RPMI8226 (cell line): Measurements from ENCODE around the gene RNF224.
"Not testable (repeated sequence)": the region's sequence is repeated elsewhere in the genome, so short reads cannot be mapped to it uniquely, and the experiment has no call there.

Experiments used
- DNase-seq: peaks from one replicate; pipeline ENCODE4 v3.0.0-alpha.2; 2015

RNF224 gene

GRCh38 chr9:137228968-137229896 is 1.9 kb downstream of the RNF224 start:
- DNase-seq, result no peak

DNA sequence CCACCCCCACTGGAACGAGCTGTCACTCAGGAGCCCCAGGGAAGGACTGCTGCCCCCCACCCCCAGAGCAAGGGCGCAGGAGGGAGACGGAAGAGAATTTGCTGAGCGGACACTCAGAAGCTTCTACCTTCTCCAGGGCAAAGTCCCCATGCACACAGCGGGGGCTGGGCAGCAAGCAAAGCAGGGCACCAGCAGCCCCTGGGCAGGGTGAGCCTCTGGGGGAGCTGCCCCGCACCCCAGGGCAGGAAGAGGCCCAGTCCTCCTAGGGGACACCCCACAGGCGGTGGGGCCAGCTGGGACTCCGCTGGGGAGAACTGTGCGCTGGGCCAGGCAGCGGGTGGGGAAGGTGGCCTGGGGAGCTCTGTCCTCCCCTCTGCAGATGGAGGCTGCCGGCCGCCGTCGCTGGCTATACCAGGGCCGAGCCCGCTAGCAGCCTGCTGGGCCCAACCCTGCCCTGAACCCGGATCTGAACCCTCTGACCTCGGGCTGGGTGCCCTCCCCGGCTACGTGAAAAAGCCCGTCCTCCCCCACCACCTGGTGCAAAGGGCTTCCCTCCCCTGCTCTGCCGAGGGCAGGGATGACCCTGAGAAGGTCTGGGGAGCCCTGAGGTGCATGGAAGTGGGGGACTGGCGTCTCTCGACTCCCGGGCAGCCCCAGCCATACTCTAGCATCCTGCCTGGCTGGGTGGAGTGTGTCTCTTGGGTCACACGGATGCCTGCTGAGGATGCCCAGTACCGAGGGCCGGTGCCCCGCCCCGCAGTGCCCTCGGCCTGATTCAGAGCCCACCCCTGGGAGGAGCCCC is 2.8 kb downstream of the RNF224 start:
- DNase-seq, result no peak

GRCh38 chr9:137230705-137231371 is 3.5 kb downstream of the RNF224 start, which contains the start of gene SLC34A3:
Gene SLC34A3 (plus strand): TSS chr9:137230901. CDS start chr9:137231703, 802 bp downstream.
- DNase-seq, result no peak

DNA sequence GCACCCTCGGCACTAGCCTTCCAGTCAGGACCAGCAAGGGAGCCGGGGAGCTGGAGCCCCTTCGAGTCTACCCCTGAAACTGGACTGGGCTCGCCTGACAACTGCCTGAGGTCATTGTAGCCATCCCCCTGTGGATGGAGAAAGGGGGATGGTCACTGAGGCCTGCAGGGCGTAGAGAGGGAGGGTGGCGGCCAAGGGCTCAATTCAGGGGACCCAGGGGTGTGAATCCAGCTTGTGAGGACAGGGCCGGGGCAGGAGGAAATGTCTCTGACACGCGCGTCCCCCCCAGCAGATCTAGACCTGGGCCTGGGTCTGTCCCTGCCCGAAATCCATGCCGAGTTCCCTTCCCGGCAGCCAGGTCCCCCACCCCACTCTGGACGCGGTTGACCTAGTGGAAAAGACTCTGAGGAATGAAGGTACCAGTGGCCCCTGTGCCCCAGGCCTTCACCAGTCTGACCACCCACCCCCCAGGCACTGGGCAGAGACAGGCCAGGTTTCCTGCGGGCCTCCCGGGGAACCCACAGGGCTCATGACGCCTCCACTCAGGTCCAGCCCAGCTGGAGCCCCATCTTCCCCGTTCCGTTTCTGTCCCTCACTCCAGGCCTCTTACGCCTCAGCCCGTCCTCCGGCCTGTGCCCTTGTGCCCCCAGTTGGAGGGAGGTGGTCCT is 4.2 kb downstream of the RNF224 start:
- DNase-seq, result no peak

GRCh38 chr9:137232101-137232500 is 4.8 kb downstream of the RNF224 start:
- no peak for DNase-seq

- no peak for DNase-seq
These were observed 5.2 kb downstream of the RNF224 start for GRCh38 chr9:137232510-137232909.

DNA sequence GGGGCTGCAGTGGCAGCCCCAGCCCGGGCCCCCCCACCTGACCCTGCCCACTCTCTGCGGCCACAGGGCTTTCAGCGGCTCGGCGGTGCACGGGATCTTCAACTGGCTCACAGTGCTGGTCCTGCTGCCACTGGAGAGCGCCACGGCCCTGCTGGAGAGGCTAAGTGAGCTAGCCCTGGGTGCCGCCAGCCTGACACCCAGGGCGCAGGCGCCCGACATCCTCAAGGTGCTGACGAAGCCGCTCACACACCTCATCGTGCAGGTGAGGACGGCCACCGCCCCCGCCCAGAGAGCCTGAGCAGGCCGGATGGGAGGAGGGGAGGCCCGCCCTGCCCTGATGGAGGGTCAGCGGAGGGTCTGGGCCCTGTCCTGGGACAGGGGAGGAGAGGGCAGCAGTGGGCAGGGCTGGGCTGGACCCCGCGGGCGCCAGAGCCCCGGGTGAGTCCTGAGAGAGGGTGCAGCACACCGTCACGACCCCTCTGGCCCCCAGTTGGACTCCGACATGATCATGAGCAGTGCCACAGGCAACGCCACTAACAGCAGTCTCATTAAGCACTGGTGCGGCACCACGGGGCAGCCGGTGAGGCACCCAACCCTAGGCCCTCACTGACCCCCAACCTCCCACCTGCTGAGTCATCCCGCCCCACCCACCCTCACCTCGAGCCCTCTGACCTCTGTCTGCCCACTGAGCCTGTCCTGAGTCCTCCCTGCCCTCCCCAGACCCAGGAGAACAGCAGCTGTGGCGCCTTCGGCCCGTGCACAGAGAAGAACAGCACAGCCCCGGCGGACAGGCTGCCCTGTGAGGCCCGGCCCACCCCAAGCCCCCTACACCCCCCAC is 6.1 kb downstream of the RNF224 start:
- DNase-seq, result peak; percentile 56

DNA sequence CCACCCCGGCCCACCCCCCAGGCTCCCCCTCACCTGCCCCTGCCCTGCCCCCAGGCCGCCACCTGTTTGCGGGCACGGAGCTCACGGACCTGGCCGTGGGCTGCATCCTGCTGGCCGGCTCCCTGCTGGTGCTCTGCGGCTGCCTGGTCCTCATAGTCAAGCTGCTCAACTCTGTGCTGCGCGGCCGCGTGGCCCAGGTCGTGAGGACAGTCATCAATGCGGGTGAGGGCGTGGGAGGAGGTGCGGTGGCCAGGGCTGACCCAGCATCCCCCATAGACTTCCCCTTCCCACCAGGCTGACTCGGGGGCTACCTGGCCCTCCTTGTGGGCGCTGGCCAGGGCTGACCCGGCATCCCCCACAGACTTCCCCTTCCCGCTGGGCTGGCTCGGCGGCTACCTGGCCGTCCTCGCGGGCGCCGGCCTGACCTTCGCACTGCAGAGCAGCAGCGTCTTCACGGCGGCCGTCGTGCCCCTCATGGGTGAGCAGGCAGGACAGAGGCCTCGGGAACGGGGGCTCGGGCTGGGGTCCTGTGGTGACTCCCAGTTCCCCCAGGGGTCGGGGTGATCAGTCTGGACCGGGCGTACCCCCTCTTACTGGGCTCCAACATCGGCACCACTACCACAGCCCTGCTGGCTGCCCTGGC is 6.9 kb downstream of the RNF224 start:
- DNase-seq, result peak; percentile 37

GRCh38 chr9:137234758-137235423 is 7.6 kb downstream of the RNF224 start:
- DNase-seq, result no peak

GRCh38 chr9:137235424-137236237 is 8.3 kb downstream of the RNF224 start:
- no peak for DNase-seq

DNA sequence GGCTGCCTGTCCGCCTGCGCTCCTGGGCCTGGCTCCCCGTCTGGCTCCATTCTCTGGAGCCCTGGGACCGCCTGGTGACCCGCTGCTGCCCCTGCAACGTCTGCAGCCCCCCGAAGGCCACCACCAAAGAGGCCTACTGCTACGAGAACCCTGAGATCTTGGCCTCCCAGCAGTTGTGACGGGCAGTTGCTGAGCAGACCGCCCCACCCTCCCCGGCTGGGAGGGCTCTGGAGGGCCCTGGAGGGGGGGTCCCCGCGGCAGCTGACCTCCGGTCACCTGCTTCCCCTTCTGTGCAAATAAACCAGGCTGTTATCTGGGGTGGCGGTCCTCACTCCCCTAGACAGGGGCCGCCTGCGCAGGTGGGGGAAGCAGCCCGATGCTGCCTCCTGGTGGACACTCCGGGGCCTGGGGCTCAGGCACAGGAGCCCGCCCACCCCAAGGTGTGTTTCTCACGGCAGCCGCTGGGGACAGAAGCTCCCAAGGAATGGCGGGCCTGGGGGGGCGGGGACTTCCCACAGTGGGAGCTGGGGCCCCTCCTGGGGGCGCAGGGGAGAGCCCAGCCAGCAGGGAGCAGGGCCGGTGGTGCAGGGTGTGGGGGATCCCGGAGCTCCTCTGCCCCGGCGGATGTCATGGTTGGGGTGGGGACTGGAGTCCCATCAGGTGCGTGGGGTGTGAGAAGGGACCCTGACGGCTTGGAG is 9.1 kb downstream of the RNF224 start:
- DNase-seq, result peak; percentile 92

DNA sequence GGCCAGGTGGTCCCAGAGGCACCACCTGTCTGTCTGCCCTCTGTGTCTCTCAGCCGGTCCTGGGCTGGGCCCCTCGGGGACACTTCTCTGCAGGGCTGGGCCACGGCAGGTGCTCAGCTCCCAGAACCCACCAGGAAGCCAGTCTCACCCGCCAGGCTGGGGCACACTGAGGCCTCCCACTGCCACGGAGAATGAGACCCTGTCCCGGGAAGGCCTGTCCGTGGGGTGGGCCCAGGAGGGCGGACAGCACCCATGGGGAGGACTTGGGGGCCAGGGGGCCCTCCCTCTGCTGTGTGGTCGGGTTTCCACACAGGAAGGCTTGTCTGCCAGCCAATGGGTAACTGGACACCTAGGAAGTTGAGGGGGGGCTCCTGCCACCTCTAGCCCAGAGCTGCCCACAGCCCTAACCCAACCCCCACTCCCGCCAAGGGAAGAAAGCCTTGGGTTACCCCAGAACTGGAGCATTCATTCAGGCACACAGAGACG is 9.7 kb downstream of the RNF224 start:
- no peak for DNase-seq

GRCh38 chr9:137237759-137238726 is 10.7 kb downstream of the RNF224 start:
- peak; percentile 77 for DNase-seq

- not testable (repeated sequence) for DNase-seq
These were observed 12.4 kb downstream of the RNF224 start for GRCh38 chr9:137239541-137240200.

DNA sequence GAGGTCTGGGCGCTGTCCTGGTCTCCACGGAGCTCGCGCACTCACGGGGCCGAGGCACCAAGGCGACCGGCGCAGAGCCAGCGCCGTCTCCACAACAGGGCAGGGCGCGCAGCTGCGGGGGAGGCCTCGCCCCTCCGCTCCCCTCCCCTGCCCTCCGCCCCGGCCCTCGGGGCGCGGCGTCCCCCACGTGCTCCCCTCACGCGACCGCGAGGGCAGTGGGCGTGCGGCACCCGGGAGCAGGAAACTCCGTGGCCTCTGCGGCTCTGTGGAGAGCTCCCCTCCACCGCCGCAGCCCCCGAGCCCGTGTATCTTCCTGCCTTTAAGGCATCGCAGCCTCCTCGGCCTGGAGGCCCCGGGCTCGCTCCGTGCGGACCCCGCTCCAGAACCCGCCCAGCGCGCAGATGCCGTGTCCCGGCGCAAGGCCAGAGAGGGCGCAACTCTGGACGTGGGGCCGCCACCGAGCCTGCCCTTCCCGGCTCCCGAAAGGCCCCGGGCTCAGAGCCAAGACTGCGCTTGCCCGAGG is 13.1 kb downstream of the RNF224 start:
- DNase-seq, result peak; percentile 92

DNA sequence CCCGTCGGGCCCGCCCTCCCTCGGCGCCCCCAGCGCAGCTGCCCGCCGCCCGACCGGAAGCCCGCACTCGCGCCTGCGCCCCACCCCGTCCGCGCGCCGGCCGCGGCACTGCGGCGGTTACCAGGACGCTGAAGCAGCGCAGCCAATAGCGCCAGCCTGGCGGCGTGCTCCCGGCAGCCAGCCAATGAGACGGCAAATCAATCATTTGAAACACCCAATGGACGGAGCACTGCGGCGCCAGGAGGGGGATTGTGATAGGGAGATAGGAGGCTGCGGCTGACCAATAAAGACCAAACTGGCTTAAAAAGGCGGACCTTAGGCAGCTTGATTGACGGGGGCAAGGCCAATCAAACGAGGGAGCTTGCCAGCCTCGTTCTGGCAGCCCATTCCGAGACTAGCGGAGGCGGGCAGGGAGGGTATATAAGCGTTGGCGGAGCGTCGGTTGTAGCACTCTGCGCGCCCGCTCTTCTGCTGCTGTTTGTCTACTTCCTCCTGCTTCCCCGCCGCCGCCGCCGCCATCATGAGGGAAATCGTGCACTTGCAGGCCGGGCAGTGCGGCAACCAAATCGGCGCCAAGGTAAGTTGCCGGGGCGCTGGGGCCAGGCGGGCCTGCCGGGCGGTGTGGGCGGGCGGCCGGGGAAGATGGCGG is 13.7 kb downstream of the RNF224 start, which contains the start of gene TUBB4B:
TSS of gene TUBB4B (plus strand) at position 447 of the 649 bp plus-strand sequence. CDS start at position 521, 74 bp downstream.
- DNase-seq, result peak; percentile 100
